Panc1 (cell line): Measurements from ENCODE around the gene CYS1. TPM values are rescaled to one million over a fixed set of nuclear protein-coding genes. Genes with fewer than 3 reads are reported as not detected.
A peak's percentile ranks its signal among the peaks of the same experiment; 100 is the strongest.

Experiments used
- ATAC-seq: fragments of 200-7000 bp; cut with Tn5 transposase; 2 replicates; pipeline ENCODE4 v1.9.1; 2020; ENCODE audit warnings: mild to moderate bottlenecking, moderate library complexity
- BruUV-seq: library from RNA; stranded (reverse); fragments of 400-500 nt; replicated peaks from 2 replicates; lab custom pipeline; 2021; lab: Mats Ljungman, UMichigan
- CTCF ChIA-PET: fragments of 300-600 bp; sonication (Branson Sonifier 250); formaldehyde crosslinking; loops from one replicate; lab custom pipeline; 2022; ENCODE audit warnings: antibody characterized with exemption; lab: Charles Lee
- POLR2A ChIA-PET: fragments of 300-600 bp; sonication (Branson Sonifier 250); formaldehyde crosslinking; loops from one replicate; lab custom pipeline; 2022; ENCODE audit warnings: antibody characterized with exemption; lab: Charles Lee
- DNase-seq: peaks from one replicate; pipeline ENCODE4 v3.0.0-alpha.2; 2010; ENCODE audit warnings: low read depth, low spot score
- H3K27ac ChIP-seq: 2 replicates; pipeline ENCODE4 v1.5.1; 2011; ENCODE audit warnings: mild to moderate bottlenecking, low read length, inconsistent platforms
- H3K27me3 ChIP-seq: fragments of 200-500 bp; sonication (Bioruptor generic); 2 replicates; pipeline ENCODE4 v1.6.0; 2014; ENCODE audit warnings: low read length, inconsistent platforms; ENCODE audit not compliant: control insufficient read depth, insufficient read depth
- H3K36me3 ChIP-seq: fragments of 200-500 bp; sonication (Bioruptor generic); 2 replicates; pipeline ENCODE4 v1.5.1; 2014; ENCODE audit warnings: inconsistent platforms, mild to moderate bottlenecking, low read length, moderate library complexity; ENCODE audit not compliant: control insufficient read depth, insufficient read depth
- H3K4me1 ChIP-seq: 2 replicates; pipeline ENCODE4 v1.5.1; 2011; ENCODE audit warnings: inconsistent platforms, mild to moderate bottlenecking, low read length, moderate library complexity; ENCODE audit not compliant: control insufficient read depth, insufficient read depth
- H3K4me3 ChIP-seq, 2 experiments: 2 replicates each; pipeline ENCODE4 v1.5.1; 2011 to 2012; ENCODE audit warnings: low read depth in 2 of 2, low read length in 2 of 2, mild to moderate bottlenecking in 2 of 2, inconsistent platforms in 1 of 2, moderate library complexity in 1 of 2
- H3K9me3 ChIP-seq: fragments of 200-500 bp; sonication (Bioruptor generic); 2 replicates; pipeline ENCODE4 v1.5.1; 2014; ENCODE audit warnings: low read depth, mild to moderate bottlenecking, inconsistent platforms, low read length, moderate library complexity; ENCODE audit not compliant: control insufficient read depth, insufficient read depth
- CTCF ChIP-seq: fragments of 450-650 bp; IDR thresholded peaks from 2 replicates; pipeline ENCODE4 v1.5.1; 2017; ENCODE audit warnings: mild to moderate bottlenecking
- POLR2AphosphoS5 ChIP-seq: IDR thresholded peaks from 2 replicates; pipeline ENCODE4 v1.6.1; 2012; ENCODE audit warnings: mild to moderate bottlenecking, low read depth, low read length, moderate library complexity
- REST ChIP-seq, 2 experiments: IDR thresholded peaks; 2 replicates each; pipeline ENCODE4 v1.6.1; 2011 to 2012; ENCODE audit warnings: low read depth in 2 of 2, control low read depth in 1 of 2, low read length in 1 of 2, mild to moderate bottlenecking in 1 of 2, moderate library complexity in 1 of 2; ENCODE audit not compliant: insufficient read depth in 1 of 2
- SIN3A ChIP-seq: IDR thresholded peaks from 2 replicates; pipeline ENCODE4 v1.6.1; 2012; ENCODE audit warnings: low read depth, mild to moderate bottlenecking, low read length, moderate library complexity, borderline replicate concordance; ENCODE audit not compliant: insufficient read depth
- TCF7L2 ChIP-seq: IDR thresholded peaks from 2 replicates; pipeline ENCODE4 v1.6.1; 2011; ENCODE audit warnings: mild to moderate bottlenecking, low read depth, low read length, inconsistent platforms
- in situ Hi-C: cut with HindIII; loops from 2 replicates; pipeline ENCODE4 v1.10.0; 2016; ENCODE audit warnings: low sequenced_read_pairs, low pct_unique_long_range_greater_than_20kb
- intact Hi-C: fragments of 100-400 bp; cut with micrococcal nuclease; formaldehyde crosslinking; loops from one replicate; pipeline ENCODE4 v1.10.0; 2022; ENCODE audit not compliant: unreplicated experiment
- total RNA-seq: library from RNA; stranded (reverse); gene quantifications from one replicate; pipeline ENCODE4 v1.2.1, GENCODE V29; 2021; ENCODE audit not compliant: unreplicated experiment

CYS1 gene
- total RNA-seq, 1 experiment from 2014 or later = 20.4 TPM

- Histone ChIP-seq H3K4me1 (peaks cover 21% of the 10 kb centered on the region), H3K27ac (peak overlapping the region; percentile 58), H3K4me3 (peak overlapping the region; percentile 41 to 61), H3K9me3 (no peaks in the 10 kb centered on the region), H3K27me3 (no peaks in the 10 kb centered on the region), H3K36me3 (no peaks in the 10 kb centered on the region)
- in situ Hi-C loops = no loop called here
- intact Hi-C loops = no loop called here
- BruUV-seq = no TSS peak
- CTCF ChIA-PET = interaction anchor here (1.0 to 1.3 kb wide), 2 partner anchors 17 to 355 kb away, joined by 4 read pairs; no protein-coding TSS in a partner anchor
- DNase-seq = no peak
- ATAC-seq = no peak; the same call in 1 of the 2 replicates
- no peak for TF ChIP-seq TCF7L2
- no peak for TF ChIP-seq SIN3A
- no peak for TF ChIP-seq POLR2AphosphoS5
- TF ChIP-seq CTCF = no peak
- TF ChIP-seq REST (IDR thresholded peaks at IDR 0.05; ENCODE audit: insufficient read depth in 1 of 2, low read depth in 2 of 2, low read length in 1 of 2) = no peak
- POLR2A ChIA-PET = no interaction called here
These were observed 509 bp upstream of the CYS1 start for GRCh38 chr2:10080536-10081304.

GRCh38 chr2:10079266-10079869, 843 bp downstream of the CYS1 start:
- in situ Hi-C loops (no loop called here), intact Hi-C loops (loop anchor here (10.0 kb wide), 1 partner anchor 45 kb away; the partner anchor contains the start of gene RRM2)
- DNase-seq (no peak), ATAC-seq (peak; percentile 79)
- H3K9me3 ChIP-seq = no peaks in the 10 kb centered on the region
- BruUV-seq = no TSS peak
- H3K4me1 ChIP-seq = peaks cover 30% of the 10 kb centered on the region
- H3K4me3 ChIP-seq = peak overlapping the region; percentile 61 to 72
- TF ChIP-seq POLR2AphosphoS5 (no peak), CTCF (no peak), SIN3A (no peak), REST (IDR thresholded peaks at IDR 0.05; ENCODE audit: insufficient read depth in 1 of 2, low read depth in 2 of 2, low read length in 1 of 2) (no peak), TCF7L2 (no peak)
- H3K36me3 ChIP-seq = no peaks in the 10 kb centered on the region
- CTCF ChIA-PET = interaction anchor here (0.6 kb wide), 1 partner anchor 39 kb away, joined by 3 read pairs; no protein-coding TSS in a partner anchor
- no peaks in the 10 kb centered on the region for H3K27me3 ChIP-seq
- peak overlapping the region; percentile 83 for H3K27ac ChIP-seq
- POLR2A ChIA-PET = interaction anchor here (0.6 kb wide), 1 partner anchor 108 kb away, joined by 5 read pairs; no protein-coding TSS in a partner anchor
